Left lung (tissue), 10 donors: ENCODE results near the gene TAGLN. TPM values are rescaled to one million over a fixed set of nuclear protein-coding genes. Genes with fewer than 3 reads are reported as not detected.
A peak's percentile ranks its signal among the peaks of the same experiment; 100 is the strongest.

Experiments used
- ATAC-seq: fragments of 200-7000 bp; cut with Tn5 transposase; one replicate; pipeline ENCODE4 v1.9.1; 2020; ENCODE audit warnings: moderate library complexity
- DNase-seq, 4 donors: peaks; one replicate each; pipeline ENCODE4 v3.0.0-alpha.2; 2013 to 2020
- H3K27ac ChIP-seq, 2 donors: fragments of 200-600 bp; sonication (generic) in 1 of 2; one replicate each; pipeline versions ENCODE4 v1.5.0 to v1.8.0; 2020 to 2021
- H3K27me3 ChIP-seq, 2 donors: fragments of 200-600 bp; sonication (generic) in 1 of 2; one replicate each; pipeline versions ENCODE4 v1.5.0 to v1.8.0; 2020 to 2021
- H3K36me3 ChIP-seq, 2 donors: fragments of 200-600 bp; sonication (generic) in 1 of 2; one replicate each; pipeline versions ENCODE4 v1.5.0 to v1.8.0; 2020 to 2021
- H3K4me1 ChIP-seq, 2 donors: fragments of 200-600 bp; one replicate each; pipeline ENCODE4 v1.8.0; 2021
- H3K4me3 ChIP-seq, 2 donors: fragments of 200-600 bp; sonication (generic) in 1 of 2; one replicate each; pipeline versions ENCODE4 v1.5.0 to v1.8.0; 2020 to 2021; ENCODE audit warnings: mild to moderate bottlenecking in 1 of 2
- H3K9me3 ChIP-seq, 2 donors: fragments of 200-600 bp; sonication (generic) in 1 of 2; one replicate each; pipeline versions ENCODE4 v1.5.0 to v1.8.0; 2020 to 2021
- CTCF ChIP-seq, 2 donors: fragments of 200-600 bp; sonication (generic) in 1 of 2; IDR thresholded peaks; one replicate each; pipeline versions ENCODE4 v1.5.0 to v1.8.0; 2021; ENCODE audit warnings: antibody characterized with exemption in 2 of 2
- intact Hi-C, 2 donors: fragments of 100-400 bp; cut with DNase I; formaldehyde crosslinking; loops; one replicate each; pipeline versions ENCODE4 v1.11.2 to v1.14.2; 2022
- polyA plus RNA-seq, 6 donors: library from polyadenylated mRNA; unstranded; fragments of 120-200 nt; gene quantifications; one replicate each; pipeline ENCODE4 v1.2.1, GENCODE V29; 2013; ENCODE audit not compliant: insufficient read length in 6 of 6
- total RNA-seq, 2 donors: library from RNA; stranded (reverse); fragmentation: NEBNext Ultra II Directional; extraction: Animal tissue kit (Norgen Biotek cat#: 25700); gene quantifications; one replicate each; pipeline ENCODE4 v1.2.1, GENCODE V29; 2021
- donor health status: DM: no; HTN: yes; CAD: no.
- donor health status: DM: no; HTN: no; CAD: no.

The TAGLN gene
- total and polyA plus RNA-seq, 8 donors: 104 to 763 (median 207) TPM

- Histone ChIP-seq H3K27me3 (no peaks in the 10 kb centered on the region), H3K27ac (no peak overlapping the region), H3K9me3 (no peaks in the 10 kb centered on the region), H3K36me3 (peaks cover 0 to 67% of the 10 kb centered on the region in 2 donors), H3K4me3 (no peak overlapping the region), H3K4me1 (peaks cover 3 to 11% of the 10 kb centered on the region in 2 donors)
- ATAC-seq (no peak), DNase-seq (no peak)
- TF ChIP-seq CTCF (IDR thresholded peaks at IDR 0.05): no peak
- intact Hi-C loops: no loop called here
Measured at GRCh38 chr11:117170210-117170609, 29.0 kb upstream of the TAGLN start.

DNA sequence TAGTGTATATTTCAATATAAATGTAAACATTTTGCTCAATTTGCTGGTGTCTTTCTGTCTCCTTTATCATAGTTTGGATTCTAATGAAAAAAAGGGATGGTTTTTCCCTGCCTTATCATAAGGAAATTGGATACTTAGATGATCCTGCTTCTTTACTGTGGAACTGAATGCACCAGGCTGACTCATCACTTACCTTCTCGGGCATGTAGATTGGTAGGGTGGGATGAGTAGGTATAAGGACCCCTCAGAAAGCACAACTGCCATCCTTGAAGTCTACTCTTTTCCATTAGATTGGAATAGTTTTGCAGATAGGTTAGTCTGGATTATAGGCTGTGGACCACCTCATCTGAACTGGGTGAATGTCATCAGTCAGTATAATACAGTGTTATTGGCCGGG lies 28.2 kb upstream of the TAGLN start:
- intact Hi-C loops: no loop called here
- TF ChIP-seq CTCF (IDR thresholded peaks at IDR 0.05): no peak
- DNase-seq: no peak
- H3K9me3 ChIP-seq: no peaks in the 10 kb centered on the region
- H3K4me3 ChIP-seq: no peak overlapping the region
- H3K27ac ChIP-seq: no peak overlapping the region
- ATAC-seq: no peak
- peaks cover 3 to 11% of the 10 kb centered on the region in 2 donors for H3K4me1 ChIP-seq
- peaks cover 0 to 59% of the 10 kb centered on the region in 2 donors for H3K36me3 ChIP-seq
- H3K27me3 ChIP-seq: no peaks in the 10 kb centered on the region

- Histone ChIP-seq H3K27me3 (no peaks in the 10 kb centered on the region), H3K36me3 (peaks cover 0 to 55% of the 10 kb centered on the region in 2 donors), H3K4me1 (peaks cover 3 to 11% of the 10 kb centered on the region in 2 donors), H3K4me3 (no peak overlapping the region), H3K9me3 (no peaks in the 10 kb centered on the region), H3K27ac (no peak overlapping the region)
- intact Hi-C loops: no loop called here
- ATAC-seq (peak; percentile 65), DNase-seq (no peak)
- no peak for TF ChIP-seq CTCF (IDR thresholded peaks at IDR 0.05)
Measured at GRCh38 chr11:117171404-117172061, 27.6 kb upstream of the TAGLN start.

GRCh38 chr11:117172724-117173421 lies 26.3 kb upstream of the TAGLN start:
- ATAC-seq: peak; percentile 12
- H3K36me3 ChIP-seq: peaks cover 0 to 41% of the 10 kb centered on the region in 2 donors
- H3K4me3 ChIP-seq: no peak overlapping the region
- no peaks in the 10 kb centered on the region for H3K9me3 ChIP-seq
- H3K27ac ChIP-seq: peak overlapping the region in 1 of 2 donors; percentile 2
- intact Hi-C loops: no loop called here
- no peaks in the 10 kb centered on the region for H3K27me3 ChIP-seq
- peaks cover 7 to 16% of the 10 kb centered on the region in 2 donors for H3K4me1 ChIP-seq
- TF ChIP-seq CTCF (IDR thresholded peaks at IDR 0.05): no peak
- no peak for DNase-seq

- no peak for TF ChIP-seq CTCF (IDR thresholded peaks at IDR 0.05)
- H3K4me1 ChIP-seq: peaks cover 14 to 34% of the 10 kb centered on the region in 2 donors
- H3K27me3 ChIP-seq: no peaks in the 10 kb centered on the region
- no peak overlapping the region for H3K27ac ChIP-seq
- intact Hi-C loops: no loop called here
- H3K9me3 ChIP-seq: no peaks in the 10 kb centered on the region
- DNase-seq (no peak), ATAC-seq (no peak)
- no peak overlapping the region for H3K4me3 ChIP-seq
- H3K36me3 ChIP-seq: peaks cover 0 to 20% of the 10 kb centered on the region in 2 donors
Measured at GRCh38 chr11:117175104-117175503, 24.1 kb upstream of the TAGLN start.
